Neutrophil (primary cell): Measurements from ENCODE around the gene RNU2-1.

Experiments used
- H3K27ac ChIP-seq: fragments of 200-600 bp; sonication (generic); 2 replicates; pipeline ENCODE4 v1.5.1; 2016; ENCODE audit warnings: mild to moderate bottlenecking, moderate library complexity
- H3K27me3 ChIP-seq: fragments of 200-600 bp; sonication (generic); 2 replicates; pipeline ENCODE4 v1.6.0; 2016; ENCODE audit warnings: mild to moderate bottlenecking
- H3K36me3 ChIP-seq: fragments of 200-600 bp; sonication (generic); 2 replicates; pipeline ENCODE4 v1.5.1; 2017
- H3K4me1 ChIP-seq, 2 experiments: fragments of 200-600 bp in 1 of 2; sonication (generic) in 1 of 2; 1 replicate in 1 of 2; 2 replicates in 1 of 2; pipeline versions ENCODE4 v1.5.1 to v1.6.1; 2013 to 2016; ENCODE audit warnings: low read depth in 1 of 2, low read length in 1 of 2, mild to moderate bottlenecking in 1 of 2, moderate library complexity in 1 of 2; ENCODE audit not compliant: control insufficient read depth in 1 of 2, insufficient read depth in 1 of 2
- H3K4me3 ChIP-seq, 2 experiments: fragments of 200-600 bp in 1 of 2; sonication (generic) in 1 of 2; 1 replicate in 1 of 2; 2 replicates in 1 of 2; pipeline ENCODE4 v1.5.1; 2013 to 2016; ENCODE audit warnings: low read depth in 1 of 2, low read length in 1 of 2, mild to moderate bottlenecking in 1 of 2, moderate library complexity in 1 of 2
- H3K9me3 ChIP-seq: fragments of 200-600 bp; sonication (generic); 2 replicates; pipeline ENCODE4 v1.5.1; 2016
- TF ChIP-seq, protein P1 (sequence below): fragments of 200-600 bp; sonication (generic); IDR thresholded peaks from 2 replicates; pipeline ENCODE4 v1.5.1; 2016; ENCODE audit warnings: antibody characterized with exemption

The RNU2-1 gene

DNA sequence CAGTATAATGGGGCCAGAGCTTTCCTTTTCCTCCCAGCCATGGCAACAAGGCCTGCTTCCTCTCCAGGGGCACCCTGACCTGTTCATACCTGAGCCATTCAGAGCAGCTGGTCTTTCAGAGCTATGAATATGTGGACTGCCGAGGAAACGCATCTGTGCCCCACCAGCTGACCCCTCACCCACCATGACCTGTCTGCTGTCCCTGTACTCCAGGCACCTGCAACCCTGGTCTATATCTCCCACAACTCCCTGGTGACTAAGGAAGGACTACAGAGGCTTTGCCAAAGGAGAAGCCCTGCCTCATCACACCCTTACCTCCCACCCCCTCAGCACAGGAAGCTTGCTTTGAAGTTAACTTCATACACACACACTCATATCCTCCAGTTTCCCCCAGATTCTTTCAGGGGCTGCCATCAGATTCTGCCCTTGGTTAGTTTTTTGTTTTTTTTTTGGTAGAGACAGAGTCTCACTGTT is 16.1 kb downstream of the RNU2-1 start:
- no peaks in the 10 kb centered on the region for H3K9me3 ChIP-seq
- H3K36me3 ChIP-seq: peaks cover 70% of the 10 kb centered on the region
- H3K27ac ChIP-seq: no peak overlapping the region
- no peaks in the 10 kb centered on the region for H3K27me3 ChIP-seq
- H3K4me3 ChIP-seq: no peak overlapping the region
- TF ChIP-seq, protein P1, sequence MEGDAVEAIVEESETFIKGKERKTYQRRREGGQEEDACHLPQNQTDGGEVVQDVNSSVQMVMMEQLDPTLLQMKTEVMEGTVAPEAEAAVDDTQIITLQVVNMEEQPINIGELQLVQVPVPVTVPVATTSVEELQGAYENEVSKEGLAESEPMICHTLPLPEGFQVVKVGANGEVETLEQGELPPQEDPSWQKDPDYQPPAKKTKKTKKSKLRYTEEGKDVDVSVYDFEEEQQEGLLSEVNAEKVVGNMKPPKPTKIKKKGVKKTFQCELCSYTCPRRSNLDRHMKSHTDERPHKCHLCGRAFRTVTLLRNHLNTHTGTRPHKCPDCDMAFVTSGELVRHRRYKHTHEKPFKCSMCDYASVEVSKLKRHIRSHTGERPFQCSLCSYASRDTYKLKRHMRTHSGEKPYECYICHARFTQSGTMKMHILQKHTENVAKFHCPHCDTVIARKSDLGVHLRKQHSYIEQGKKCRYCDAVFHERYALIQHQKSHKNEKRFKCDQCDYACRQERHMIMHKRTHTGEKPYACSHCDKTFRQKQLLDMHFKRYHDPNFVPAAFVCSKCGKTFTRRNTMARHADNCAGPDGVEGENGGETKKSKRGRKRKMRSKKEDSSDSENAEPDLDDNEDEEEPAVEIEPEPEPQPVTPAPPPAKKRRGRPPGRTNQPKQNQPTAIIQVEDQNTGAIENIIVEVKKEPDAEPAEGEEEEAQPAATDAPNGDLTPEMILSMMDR: no peak
- H3K4me1 ChIP-seq: peaks cover 11 to 14% of the 10 kb centered on the region in 2 experiments

DNA sequence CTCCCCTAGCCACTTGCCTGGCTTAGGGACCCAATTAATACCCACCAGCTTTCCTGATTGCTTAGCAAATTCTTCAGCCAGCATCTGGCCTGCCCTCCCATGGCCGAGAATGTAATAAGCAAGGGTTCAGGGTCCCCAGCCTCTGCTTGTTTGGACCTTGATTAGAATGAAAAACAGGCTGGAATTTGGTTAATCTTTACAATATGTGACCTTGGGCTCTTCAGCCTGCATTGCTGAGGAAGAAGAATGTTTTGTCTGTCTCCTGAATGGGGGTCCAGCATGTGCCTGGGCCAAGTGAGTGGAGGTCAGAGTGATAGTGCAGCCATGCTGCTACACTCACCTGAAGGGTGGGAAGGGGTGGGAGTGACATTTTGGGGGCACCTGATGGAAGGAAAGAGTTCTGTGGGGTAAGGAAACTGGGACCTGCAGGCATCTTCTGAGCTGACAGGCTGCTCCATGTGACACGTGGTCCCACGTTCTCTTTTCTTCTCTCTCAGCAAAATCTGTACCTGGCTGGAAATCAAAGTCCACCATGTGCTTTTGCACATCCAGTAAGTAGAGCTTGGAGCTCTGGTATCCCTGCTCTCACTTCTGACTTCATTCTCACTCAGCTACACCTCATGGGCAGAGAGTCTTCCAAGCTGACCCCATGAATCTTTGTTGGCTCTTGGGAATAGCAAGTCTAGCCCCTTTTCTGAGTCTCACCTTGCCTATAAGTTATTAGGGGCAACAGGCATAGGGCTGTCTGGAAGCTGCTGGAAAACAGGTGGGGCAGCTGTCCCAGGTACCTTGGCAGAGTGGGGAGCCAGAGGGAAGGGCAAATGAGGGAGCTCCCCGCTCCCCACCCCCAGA is 16.8 kb downstream of the RNU2-1 start:
- Histone ChIP-seq H3K4me3 (no peak overlapping the region), H3K27me3 (no peaks in the 10 kb centered on the region), H3K4me1 (peaks cover 18 to 20% of the 10 kb centered on the region in 2 experiments), H3K27ac (no peak overlapping the region), H3K9me3 (no peaks in the 10 kb centered on the region), H3K36me3 (peaks cover 73% of the 10 kb centered on the region)
- TF ChIP-seq, protein P1: no peak

DNA sequence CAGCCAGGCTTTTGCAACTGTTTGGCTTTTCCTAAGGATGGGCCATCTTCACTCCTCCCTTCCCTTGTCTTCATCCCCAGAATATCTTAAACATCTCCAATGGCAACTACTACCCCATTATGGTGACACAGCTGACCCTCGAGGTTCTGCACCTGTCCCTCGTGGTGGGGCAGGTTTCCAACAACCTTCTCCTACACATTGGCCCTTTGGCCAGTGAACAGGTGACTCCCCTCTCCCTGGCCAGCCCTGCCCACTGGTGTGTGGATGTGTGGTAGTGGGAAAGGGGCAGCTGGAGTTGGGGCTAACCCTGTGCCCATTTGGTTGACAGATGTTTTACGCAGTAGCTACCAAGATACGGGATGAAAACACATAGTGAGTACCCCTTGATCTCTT is 17.4 kb downstream of the RNU2-1 start:
- H3K4me1 ChIP-seq: peaks cover 24 to 27% of the 10 kb centered on the region in 2 experiments
- H3K4me3 ChIP-seq: no peak overlapping the region
- H3K27me3 ChIP-seq: no peaks in the 10 kb centered on the region
- no peak overlapping the region for H3K27ac ChIP-seq
- H3K36me3 ChIP-seq: peaks cover 71% of the 10 kb centered on the region
- no peaks in the 10 kb centered on the region for H3K9me3 ChIP-seq
- TF ChIP-seq, protein P1: no peak

- Histone ChIP-seq H3K27ac (no peak overlapping the region), H3K9me3 (no peaks in the 10 kb centered on the region), H3K27me3 (no peaks in the 10 kb centered on the region), H3K4me1 (peaks cover 29 to 33% of the 10 kb centered on the region in 2 experiments), H3K4me3 (no peak overlapping the region), H3K36me3 (peaks cover 72% of the 10 kb centered on the region)
- TF ChIP-seq, protein P1: no peak
These were observed 18.4 kb downstream of the RNU2-1 start for GRCh38 chr17:43215341-43215740.

DNA sequence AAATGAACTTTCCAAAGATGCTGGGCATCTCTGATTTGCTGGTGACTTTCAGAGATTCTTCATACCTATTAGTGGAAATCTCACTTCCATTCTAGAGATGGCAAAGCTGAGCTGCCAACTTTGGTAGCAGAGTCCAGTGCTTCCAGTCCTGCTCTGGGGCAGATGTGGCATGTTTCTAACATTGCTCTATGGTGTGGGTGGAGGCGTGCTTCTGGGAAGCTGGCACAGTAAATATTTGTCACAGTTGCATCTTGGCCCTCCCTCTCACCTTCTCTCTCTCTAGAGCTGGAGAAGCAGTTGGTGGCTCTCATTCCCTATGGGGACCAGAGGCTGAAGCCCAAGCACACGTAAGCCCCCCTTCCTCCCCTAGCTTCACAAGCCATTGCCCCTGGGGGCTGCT is 20.2 kb downstream of the RNU2-1 start:
- Histone ChIP-seq H3K4me1 (peaks cover 25 to 26% of the 10 kb centered on the region in 2 experiments), H3K9me3 (no peaks in the 10 kb centered on the region), H3K27ac (peak overlapping the region; percentile 69), H3K4me3 (no peak overlapping the region), H3K27me3 (no peaks in the 10 kb centered on the region), H3K36me3 (peaks cover 84% of the 10 kb centered on the region)
- TF ChIP-seq, protein P1: no peak
